C1 segment of cervical spinal cord (tissue), 14 donors: ENCODE measurements around the gene ABCA7.
"Not testable (repeated sequence)": the region's sequence is repeated elsewhere in the genome, so short reads cannot be mapped to it uniquely, and the experiment has no call there.

ENCODE experiments used
- DNase-seq, 14 donors: peaks; one replicate each; lab custom pipeline; 2025; lab: John Stamatoyannopoulos, UW

The ABCA7 gene

GRCh38 chr19:1113986-1114483 is 74.1 kb downstream of the ABCA7 start:
- DNase-seq: no peak

- not testable (repeated sequence) for DNase-seq
These were observed 74.8 kb downstream of the ABCA7 start for GRCh38 chr19:1114728-1115127.
